ENCODE data around the gene KCTD1.

The KCTD1 gene

GRCh38 chr18:26521617-26522016, 26.7 kb downstream of the KCTD1 start:
- H3K4me3 ChIP-seq (ENCODE audit: low read length), result no peak overlapping the region
- DNase-seq (ENCODE audit: low read depth), result no peak
- no peak for TF ChIP-seq CTCF (IDR thresholded peaks at IDR 0.05; ENCODE audit: insufficient read depth, low read depth, low read length, missing control alignments)

GRCh38 chr18:26520974-26521373, 27.4 kb downstream of the KCTD1 start:
- no peak overlapping the region for H3K4me3 ChIP-seq (ENCODE audit: low read length)
- no peak for TF ChIP-seq CTCF (IDR thresholded peaks at IDR 0.05; ENCODE audit: insufficient read depth, low read depth, low read length, missing control alignments)
- DNase-seq (ENCODE audit: low read depth), result no peak

GRCh38 chr18:26519114-26519513, 29.2 kb downstream of the KCTD1 start:
- no peak overlapping the region for H3K4me3 ChIP-seq (ENCODE audit: low read length)
- no peak for TF ChIP-seq CTCF (IDR thresholded peaks at IDR 0.05; ENCODE audit: insufficient read depth, low read depth, low read length, missing control alignments)
- DNase-seq (ENCODE audit: low read depth), result no peak

DNA sequence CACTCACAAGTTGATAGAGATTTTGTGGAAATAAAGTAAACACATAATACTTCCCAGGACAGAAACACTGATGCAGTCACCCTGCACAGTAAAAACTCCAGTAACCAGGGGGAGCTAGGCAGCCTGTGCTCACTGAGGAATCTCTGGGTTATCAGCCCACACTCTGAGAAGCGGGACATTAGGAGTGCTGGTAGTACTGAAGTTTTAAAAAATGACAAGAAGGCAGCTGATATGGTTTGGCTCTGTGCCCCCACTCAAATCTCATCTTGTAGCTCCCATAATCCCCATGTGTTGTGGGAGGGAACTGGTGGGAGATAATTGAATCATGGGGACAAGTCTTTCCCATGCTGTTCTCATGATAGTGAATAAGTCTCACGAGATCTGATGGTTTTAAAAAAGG, 31.4 kb downstream of the KCTD1 start:
- no peak for TF ChIP-seq CTCF (IDR thresholded peaks at IDR 0.05; ENCODE audit: insufficient read depth, low read depth, low read length, missing control alignments)
- H3K4me3 ChIP-seq (ENCODE audit: low read length), result no peak overlapping the region
- DNase-seq (ENCODE audit: low read depth), result no peak

DNA sequence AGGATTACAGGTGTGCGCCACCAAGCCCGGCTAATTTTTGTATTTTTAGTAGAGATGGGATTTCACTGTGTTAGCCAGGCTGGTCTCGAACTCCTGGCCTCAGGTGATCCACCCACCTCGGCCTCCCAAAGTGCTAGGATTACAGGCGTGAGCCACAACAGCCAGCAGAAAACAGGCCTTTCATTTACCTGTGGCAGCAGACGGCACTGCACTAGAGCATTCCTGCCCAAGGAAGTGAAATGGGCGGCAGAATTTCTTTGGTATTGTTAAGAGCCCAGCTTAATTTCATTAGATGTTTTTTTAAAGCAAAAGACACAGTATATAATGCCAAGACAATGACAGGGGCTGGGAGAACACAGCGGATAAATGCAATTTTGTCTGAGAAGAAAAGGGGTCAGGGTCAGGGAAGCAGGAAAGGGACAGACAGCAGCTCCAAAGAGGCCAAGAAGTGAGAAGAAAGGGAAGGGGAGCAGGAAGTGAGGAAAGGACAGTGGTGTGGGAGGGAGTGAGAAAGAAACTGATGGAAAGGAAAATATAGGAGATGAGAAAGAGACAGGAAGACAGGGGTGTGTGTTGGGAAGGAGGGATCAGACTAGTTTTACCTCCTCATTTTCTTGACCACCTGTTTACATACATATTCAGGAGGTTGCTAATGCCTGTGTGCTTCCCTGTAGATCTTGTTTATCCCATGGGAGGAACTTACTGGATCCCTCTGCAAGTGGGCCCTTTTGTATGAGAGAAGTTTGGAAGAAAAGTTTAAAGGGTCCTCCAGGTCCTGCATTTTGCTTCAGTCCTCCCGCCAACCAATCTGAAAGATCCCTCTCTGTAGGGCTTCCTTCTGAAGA, 32.5 kb downstream of the KCTD1 start:
- no peak for DNase-seq (ENCODE audit: low read depth)
- H3K4me3 ChIP-seq (ENCODE audit: low read length), result no peak overlapping the region
- TF ChIP-seq CTCF (IDR thresholded peaks at IDR 0.05; ENCODE audit: insufficient read depth, low read depth, low read length, missing control alignments), result no peak

- no peak for TF ChIP-seq CTCF (IDR thresholded peaks at IDR 0.05; ENCODE audit: insufficient read depth, low read depth, low read length, missing control alignments)
- no peak for DNase-seq (ENCODE audit: low read depth)
- H3K4me3 ChIP-seq (ENCODE audit: low read length), result no peak overlapping the region
Observed at GRCh38 chr18:26511339-26512071, 36.8 kb downstream of the KCTD1 start.
